ENCODE results near the gene EOGT.
A peak's percentile ranks its signal among the peaks of the same experiment; 100 is the strongest.

The EOGT gene

DNA sequence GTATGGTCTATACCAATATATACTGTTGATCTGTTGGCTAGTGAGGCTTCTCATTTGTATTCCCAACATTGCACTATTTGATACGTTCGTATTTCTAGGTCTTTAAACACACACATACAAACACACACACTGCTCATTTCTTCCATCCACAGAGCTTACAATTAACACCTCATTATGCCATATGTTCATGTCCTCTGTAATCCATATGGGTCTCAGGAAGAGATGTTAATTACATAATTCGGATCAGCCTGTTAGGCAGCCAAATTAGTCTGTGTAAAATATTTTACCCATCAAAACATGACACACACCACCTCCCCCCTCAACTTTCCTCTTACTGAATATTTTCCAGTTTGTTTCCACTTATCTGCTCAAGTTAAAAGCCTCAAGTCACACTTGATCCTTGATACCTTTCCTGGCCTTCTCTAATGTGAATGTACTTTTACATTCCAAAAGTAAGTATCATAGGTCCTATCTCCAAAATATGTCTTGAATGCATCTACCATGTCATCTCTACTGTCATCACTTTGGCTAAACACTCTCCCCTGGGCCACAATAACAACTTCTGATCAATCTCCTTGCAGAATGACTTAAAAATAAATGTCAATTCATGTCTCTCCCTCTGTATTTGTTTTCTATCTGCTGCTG is 28.2 kb downstream of the EOGT start:
- TF ChIP-seq, protein P1, sequence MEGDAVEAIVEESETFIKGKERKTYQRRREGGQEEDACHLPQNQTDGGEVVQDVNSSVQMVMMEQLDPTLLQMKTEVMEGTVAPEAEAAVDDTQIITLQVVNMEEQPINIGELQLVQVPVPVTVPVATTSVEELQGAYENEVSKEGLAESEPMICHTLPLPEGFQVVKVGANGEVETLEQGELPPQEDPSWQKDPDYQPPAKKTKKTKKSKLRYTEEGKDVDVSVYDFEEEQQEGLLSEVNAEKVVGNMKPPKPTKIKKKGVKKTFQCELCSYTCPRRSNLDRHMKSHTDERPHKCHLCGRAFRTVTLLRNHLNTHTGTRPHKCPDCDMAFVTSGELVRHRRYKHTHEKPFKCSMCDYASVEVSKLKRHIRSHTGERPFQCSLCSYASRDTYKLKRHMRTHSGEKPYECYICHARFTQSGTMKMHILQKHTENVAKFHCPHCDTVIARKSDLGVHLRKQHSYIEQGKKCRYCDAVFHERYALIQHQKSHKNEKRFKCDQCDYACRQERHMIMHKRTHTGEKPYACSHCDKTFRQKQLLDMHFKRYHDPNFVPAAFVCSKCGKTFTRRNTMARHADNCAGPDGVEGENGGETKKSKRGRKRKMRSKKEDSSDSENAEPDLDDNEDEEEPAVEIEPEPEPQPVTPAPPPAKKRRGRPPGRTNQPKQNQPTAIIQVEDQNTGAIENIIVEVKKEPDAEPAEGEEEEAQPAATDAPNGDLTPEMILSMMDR (IDR thresholded peaks at IDR 0.05): no peak
- Mint-ChIP-seq H3K36me3 (ENCODE audit: low read depth) (peaks cover 59% of the 10 kb centered on the region), H3K9me3 (no peaks in the 10 kb centered on the region), H3K27me3 (ENCODE audit: low read depth, poor library complexity) (no peaks in the 10 kb centered on the region), H3K4me3 (no peak overlapping the region), H3K4me1 (no peaks in the 10 kb centered on the region), H3K27ac (peak overlapping the region; percentile 60)
- no peak for DNase-seq

DNA sequence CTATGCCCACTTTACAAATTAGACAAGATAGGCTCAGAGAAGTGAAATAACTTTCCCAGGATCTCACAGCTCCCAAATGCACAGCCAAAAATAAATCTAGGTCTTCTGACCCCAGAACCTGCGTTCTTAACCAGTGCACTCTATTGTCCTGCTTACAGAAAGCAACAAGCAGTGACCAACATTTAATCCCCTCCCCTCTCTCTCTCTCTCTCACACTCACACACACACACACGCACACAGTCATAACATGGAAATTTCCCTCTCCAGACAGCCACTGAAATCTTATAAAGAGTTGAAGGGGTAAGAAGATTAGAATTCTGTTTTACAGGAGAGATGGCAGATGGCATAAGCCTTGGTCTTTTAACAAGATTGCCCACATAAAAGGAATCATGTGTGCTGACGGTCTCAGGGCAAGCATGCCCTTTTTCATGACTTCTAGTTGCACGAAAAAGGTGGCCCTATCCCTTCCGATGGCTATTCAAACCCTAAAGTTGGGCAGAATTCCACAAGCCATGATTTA is 29.4 kb downstream of the EOGT start:
- no peak for DNase-seq
- Mint-ChIP-seq H3K4me3 (no peak overlapping the region), H3K36me3 (ENCODE audit: low read depth) (peaks cover 57% of the 10 kb centered on the region), H3K4me1 (no peaks in the 10 kb centered on the region), H3K27ac (no peak overlapping the region), H3K9me3 (no peaks in the 10 kb centered on the region), H3K27me3 (ENCODE audit: low read depth, poor library complexity) (no peaks in the 10 kb centered on the region)
- TF ChIP-seq, protein P1 (IDR thresholded peaks at IDR 0.05): no peak

GRCh38 chr3:68977486-68978167 is 35.9 kb downstream of the EOGT start:
- Mint-ChIP-seq H3K27ac (no peak overlapping the region), H3K9me3 (no peaks in the 10 kb centered on the region), H3K4me1 (peaks cover 6% of the 10 kb centered on the region), H3K27me3 (ENCODE audit: low read depth, poor library complexity) (no peaks in the 10 kb centered on the region), H3K4me3 (no peak overlapping the region), H3K36me3 (ENCODE audit: low read depth) (peaks cover 45% of the 10 kb centered on the region)
- no peak for DNase-seq
- TF ChIP-seq, protein P1 (IDR thresholded peaks at IDR 0.05): no peak

- Mint-ChIP-seq H3K9me3 (no peaks in the 10 kb centered on the region), H3K27ac (no peak overlapping the region), H3K4me3 (no peak overlapping the region), H3K4me1 (peaks cover 12% of the 10 kb centered on the region), H3K36me3 (ENCODE audit: low read depth) (peaks cover 36% of the 10 kb centered on the region), H3K27me3 (ENCODE audit: low read depth, poor library complexity) (no peaks in the 10 kb centered on the region)
- DNase-seq: no peak
- TF ChIP-seq, protein P1 (IDR thresholded peaks at IDR 0.05): no peak
Observed at GRCh38 chr3:68974711-68975110, 38.8 kb downstream of the EOGT start.

GRCh38 chr3:68973639-68974038 is 39.8 kb downstream of the EOGT start:
- Mint-ChIP-seq H3K27ac (no peak overlapping the region), H3K9me3 (no peaks in the 10 kb centered on the region), H3K4me1 (peaks cover 21% of the 10 kb centered on the region), H3K27me3 (ENCODE audit: low read depth, poor library complexity) (no peaks in the 10 kb centered on the region), H3K4me3 (no peak overlapping the region), H3K36me3 (ENCODE audit: low read depth) (peaks cover 36% of the 10 kb centered on the region)
- no peak for DNase-seq
- TF ChIP-seq, protein P1 (IDR thresholded peaks at IDR 0.05): no peak
